ENCODE results near the gene NRG2. TPM values are rescaled to one million over a fixed set of nuclear protein-coding genes. Genes with fewer than 3 reads are reported as not detected.

The NRG2 gene
- polyA plus RNA-seq, 2 of the 4 experiments (the other 2 are of a cell fraction), result 1.0 to 1.1 TPM

GRCh38 chr5:139825690-139826089, 217.4 kb downstream of the NRG2 start:
- no peak for FAIRE-seq
- no peak overlapping the region for H3K4me2 ChIP-seq
- no peak for ATAC-seq
- H3K4me1 ChIP-seq, result no peaks in the 10 kb centered on the region
- no peak overlapping the region for H3K27ac ChIP-seq
- POLR2A ChIA-PET, result no interaction called here
- 49% methylated on average over 7 of the region's 7 CpGs for WGBS (ENCODE audit: missing lambda C conversion rate)
- H3K9me3 ChIP-seq, result no peaks in the 10 kb centered on the region
- no peak for TF ChIP-seq FOSL2 (IDR thresholded peaks at IDR 0.05)
- TF ChIP-seq FOSL2 (CRISPR knock-in tag; IDR thresholded peaks at IDR 0.05), result no peak
- TF ChIP-seq MYC (IDR thresholded peaks at IDR 0.05; ENCODE audit: borderline replicate concordance, low read length), result no peak
- TF ChIP-seq CHD4 (IDR thresholded peaks at IDR 0.05; ENCODE audit: borderline replicate concordance), result no peak
- TF ChIP-seq RCOR1 (IDR thresholded peaks at IDR 0.05; ENCODE audit: low read depth, low read length), result no peak
- TF ChIP-seq SREBF2 (IDR thresholded peaks at IDR 0.05), result no peak
- TF ChIP-seq CEBPB (IDR thresholded peaks at IDR 0.05), result no peak
- TF ChIP-seq NPAS2 (CRISPR knock-in tag; IDR thresholded peaks at IDR 0.05; ENCODE audit: borderline replicate concordance), result no peak
- TF ChIP-seq, protein P1, sequence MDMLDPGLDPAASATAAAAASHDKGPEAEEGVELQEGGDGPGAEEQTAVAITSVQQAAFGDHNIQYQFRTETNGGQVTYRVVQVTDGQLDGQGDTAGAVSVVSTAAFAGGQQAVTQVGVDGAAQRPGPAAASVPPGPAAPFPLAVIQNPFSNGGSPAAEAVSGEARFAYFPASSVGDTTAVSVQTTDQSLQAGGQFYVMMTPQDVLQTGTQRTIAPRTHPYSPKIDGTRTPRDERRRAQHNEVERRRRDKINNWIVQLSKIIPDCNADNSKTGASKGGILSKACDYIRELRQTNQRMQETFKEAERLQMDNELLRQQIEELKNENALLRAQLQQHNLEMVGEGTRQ (IDR thresholded peaks at IDR 0.05), result no peak
- no peak for TF ChIP-seq CHD2 (IDR thresholded peaks at IDR 0.05; ENCODE audit: low read length, partially characterized antibody)
- no peak for TF ChIP-seq RARB (CRISPR knock-in tag; IDR thresholded peaks at IDR 0.05)
- CTCF ChIA-PET, result interaction anchor here (0.7 to 3.7 kb wide), 7 partner anchors 11 to 147 kb away, joined by 3 to 26 read pairs (median 5); no protein-coding TSS in a partner anchor
- H3K4me3 ChIP-seq, result no peak overlapping the region
- no peak for DNase-seq (ENCODE audit: low read depth in 1 of 2, low spot score in 1 of 2)

GRCh38 chr5:139823757-139824355, 219.2 kb downstream of the NRG2 start:
- H3K9me3 ChIP-seq, result peaks cover 4% of the 10 kb centered on the region; the same call in 2 of the 3 replicates
- H3K27ac ChIP-seq, result no peak overlapping the region
- no peak overlapping the region for H3K4me3 ChIP-seq
- no peaks in the 10 kb centered on the region for H3K4me1 ChIP-seq
- FAIRE-seq (no peak), ATAC-seq (no peak), DNase-seq (ENCODE audit: low read depth in 1 of 2, low spot score in 1 of 2) (no peak)
- TF ChIP-seq POLR2A (IDR thresholded peaks at IDR 0.05; ENCODE audit: low read length) (no peak), NR3C1 (IDR thresholded peaks at IDR 0.05) (no peak), SREBF2 (IDR thresholded peaks at IDR 0.05) (no peak), RCOR1 (IDR thresholded peaks at IDR 0.05; ENCODE audit: low read depth, low read length) (no peak), CHD2 (IDR thresholded peaks at IDR 0.05; ENCODE audit: low read length, partially characterized antibody) (no peak), RNF2 (IDR thresholded peaks at IDR 0.05; ENCODE audit: borderline replicate concordance, low read depth) (no peak), HOXB5 (CRISPR knock-in tag; IDR thresholded peaks at IDR 0.05) (no peak)
- WGBS (ENCODE audit: missing lambda C conversion rate), result 69% methylated on average over 7 of the region's 7 CpGs
- ChIA-PET CTCF (interaction anchor here (1.0 to 3.7 kb wide), 2 partner anchors 30 to 36 kb away, joined by 3 to 26 read pairs; no protein-coding TSS in a partner anchor), POLR2A (no interaction called here)
- no peak overlapping the region for H3K4me2 ChIP-seq

- WGBS (ENCODE audit: missing lambda C conversion rate), result 56% methylated on average over 23 of the region's 25 CpGs
- FAIRE-seq (no peak), ATAC-seq (no peak), DNase-seq (ENCODE audit: low read depth in 1 of 2, low spot score in 1 of 2) (no peak)
- Histone ChIP-seq H3K4me2 (no peak overlapping the region), H3K9me3 (peaks cover 10% of the 10 kb centered on the region; the same call in 2 of the 3 replicates), H3K4me3 (no peak overlapping the region), H3K4me1 (no peaks in the 10 kb centered on the region), H3K27ac (no peak overlapping the region)
- ChIA-PET CTCF (interaction anchor here (1.0 to 1.6 kb wide), 3 partner anchors 16 to 29 kb away, joined by 3 read pairs; no protein-coding TSS in a partner anchor), POLR2A (no interaction called here)
- TF ChIP-seq FOXS1 (CRISPR knock-in tag; IDR thresholded peaks at IDR 0.05) (no peak), KDM5A (IDR thresholded peaks at IDR 0.05) (no peak), BCL3 (IDR thresholded peaks at IDR 0.05) (no peak), PBX3 (IDR thresholded peaks at IDR 0.05) (no peak), CHD4 (IDR thresholded peaks at IDR 0.05; ENCODE audit: borderline replicate concordance) (no peak), ZNF302 (CRISPR knock-in tag; IDR thresholded peaks at IDR 0.05) (no peak), MAFK (IDR thresholded peaks at IDR 0.05; ENCODE audit: partially characterized antibody) (no peak), CBX8 (IDR thresholded peaks at IDR 0.05) (no peak), CTCF (IDR thresholded peaks at IDR 0.05) (no peak), MYC (IDR thresholded peaks at IDR 0.05; ENCODE audit: borderline replicate concordance, low read length) (no peak), ZSCAN20 (CRISPR knock-in tag; IDR thresholded peaks at IDR 0.05) (no peak)
- TF ChIP-seq, protein P1 (IDR thresholded peaks at IDR 0.05), result no peak
Measured at GRCh38 chr5:139822553-139823425, 220.3 kb downstream of the NRG2 start.

Data from A549 (cell line).